NCI-H345 treated with DMSO at 0.1 percent for 48 hours (cell line): ENCODE data around the gene ZBTB2.
A peak's percentile ranks its signal among the peaks of the same experiment; 100 is the strongest.
"Not testable (repeated sequence)": the region's sequence is repeated elsewhere in the genome, so short reads cannot be mapped to it uniquely, and the experiment has no call there.

Source experiments
- DNase-seq: peaks from one replicate; lab custom pipeline; 2025; ENCODE audit not compliant: unreplicated experiment; lab: John Stamatoyannopoulos, UW

Gene ZBTB2

GRCh38 chr6:151374036-151374683 lies 17.2 kb downstream of the ZBTB2 start:
- DNase-seq: no peak

DNA sequence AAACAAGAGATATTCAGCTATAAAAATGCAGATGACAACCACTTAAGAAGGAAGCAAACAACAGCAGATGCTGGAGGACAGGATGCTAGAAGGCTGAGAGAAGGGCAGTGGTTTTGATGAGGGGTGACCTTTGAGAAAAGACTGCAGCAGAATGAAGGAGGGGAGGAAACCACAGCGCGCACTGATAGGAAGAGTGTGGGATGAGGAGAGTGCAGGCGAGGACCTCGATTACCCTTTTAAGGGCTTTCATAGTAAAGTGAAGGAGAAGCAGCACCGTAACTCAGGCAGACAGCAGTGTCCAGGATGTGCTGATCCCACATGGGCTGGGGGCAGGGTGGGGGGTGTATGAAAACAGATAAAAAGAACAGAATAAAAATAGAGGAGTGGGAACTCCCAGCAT lies 19.2 kb downstream of the ZBTB2 start:
- DNase-seq: no peak

DNA sequence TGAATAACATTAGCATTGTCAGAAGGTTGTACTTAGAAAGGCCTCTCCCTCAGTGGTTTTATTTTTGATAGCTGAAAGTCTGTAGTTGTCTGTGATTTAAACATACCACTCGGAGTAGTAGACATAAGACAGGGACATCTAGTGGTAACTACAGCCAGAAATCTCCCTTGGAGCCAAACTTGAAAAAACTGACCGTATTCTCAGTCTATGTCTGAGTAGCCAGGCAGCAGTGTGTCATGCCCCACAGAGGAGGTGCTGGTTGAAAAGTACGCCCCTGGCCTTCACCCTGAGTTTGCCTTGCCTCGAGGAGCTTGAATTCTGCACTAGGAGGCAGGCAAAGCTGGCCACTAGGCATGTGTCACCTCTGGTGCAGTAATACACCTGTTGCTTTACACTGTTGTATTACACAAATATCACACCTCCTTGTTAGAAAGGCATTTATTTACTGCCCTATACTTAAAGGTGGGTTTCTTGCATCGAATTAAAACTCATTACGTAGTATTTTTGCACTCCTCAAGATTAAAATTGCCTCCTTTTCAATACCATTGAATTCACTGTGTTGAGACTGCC lies 20.8 kb downstream of the ZBTB2 start:
- no peak for DNase-seq

GRCh38 chr6:151365233-151365632 lies 26.1 kb downstream of the ZBTB2 start:
- DNase-seq: no peak

GRCh38 chr6:151359486-151359885 lies 31.9 kb downstream of the ZBTB2 start:
- DNase-seq: no peak

DNA sequence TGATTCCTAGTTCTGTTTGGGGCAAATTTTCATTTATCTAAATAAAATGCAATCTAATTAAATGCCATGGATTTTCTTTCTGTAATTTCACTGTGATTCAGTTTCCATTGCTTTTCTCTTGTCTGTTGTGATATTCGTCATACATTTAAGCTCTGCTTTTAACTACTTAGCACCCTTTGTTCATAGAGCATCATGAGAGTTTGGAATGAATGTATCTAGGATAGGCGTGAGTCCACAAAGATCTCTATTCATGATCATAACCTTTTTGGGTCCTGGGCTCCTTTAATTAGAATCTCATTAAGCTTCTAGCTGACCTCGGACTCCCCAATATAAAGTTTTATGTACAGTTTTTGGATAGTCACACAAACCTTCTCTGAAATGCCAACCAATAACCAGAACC lies 32.9 kb downstream of the ZBTB2 start:
- DNase-seq: no peak

DNA sequence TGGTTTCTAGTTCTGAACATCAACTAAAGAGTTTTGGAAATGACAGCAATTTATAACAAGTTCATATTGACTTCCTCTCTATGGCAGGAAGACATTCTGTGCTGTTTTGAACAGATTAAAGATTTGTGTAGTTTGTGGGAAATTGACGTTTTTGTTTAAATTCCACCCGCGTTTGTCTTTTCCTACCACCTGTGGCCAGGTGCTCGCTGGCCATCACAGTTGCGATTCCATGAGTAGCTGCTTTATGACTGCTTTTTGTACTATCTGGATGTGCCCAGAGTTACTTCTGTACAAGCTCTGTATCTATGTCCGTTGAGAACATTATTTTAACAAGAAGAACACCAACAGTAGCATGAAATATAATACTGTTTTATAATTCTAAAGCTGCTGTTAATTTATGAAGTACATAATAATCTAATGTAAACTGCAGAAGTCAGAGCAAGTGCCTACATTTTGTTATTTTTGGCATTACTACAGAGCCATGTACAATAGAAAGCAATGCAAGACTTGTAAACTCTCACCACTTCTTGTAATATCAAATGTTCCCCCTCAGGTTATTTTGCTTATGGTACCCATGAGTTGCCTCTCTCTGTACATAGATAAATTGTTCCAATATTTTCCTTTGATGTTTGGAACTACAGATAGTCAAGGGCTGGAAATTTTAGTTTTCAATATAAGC lies 33.5 kb downstream of the ZBTB2 start:
- DNase-seq: no peak

DNA sequence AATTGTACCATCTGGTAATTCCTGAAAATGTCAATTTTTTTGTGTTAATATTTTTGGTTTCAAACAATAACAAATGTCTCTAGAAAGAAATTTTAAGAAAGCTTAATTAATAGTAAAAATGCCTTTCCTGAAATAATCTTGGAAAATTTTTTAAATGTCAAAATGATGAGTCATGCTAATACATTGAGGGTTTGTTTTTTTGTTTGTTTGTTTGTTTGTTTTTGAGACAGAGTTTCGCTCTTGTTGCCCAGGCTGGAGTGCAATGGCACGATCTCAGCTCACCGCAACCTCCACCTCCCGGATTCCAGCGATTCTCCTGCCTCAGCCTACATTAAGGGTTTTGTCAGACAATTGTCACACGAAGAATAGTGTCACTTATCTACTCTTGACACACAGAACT lies 34.4 kb downstream of the ZBTB2 start:
- not testable (repeated sequence) for DNase-seq

- DNase-seq: no peak
Measured at GRCh38 chr6:151353795-151354194, 37.6 kb downstream of the ZBTB2 start.

DNA sequence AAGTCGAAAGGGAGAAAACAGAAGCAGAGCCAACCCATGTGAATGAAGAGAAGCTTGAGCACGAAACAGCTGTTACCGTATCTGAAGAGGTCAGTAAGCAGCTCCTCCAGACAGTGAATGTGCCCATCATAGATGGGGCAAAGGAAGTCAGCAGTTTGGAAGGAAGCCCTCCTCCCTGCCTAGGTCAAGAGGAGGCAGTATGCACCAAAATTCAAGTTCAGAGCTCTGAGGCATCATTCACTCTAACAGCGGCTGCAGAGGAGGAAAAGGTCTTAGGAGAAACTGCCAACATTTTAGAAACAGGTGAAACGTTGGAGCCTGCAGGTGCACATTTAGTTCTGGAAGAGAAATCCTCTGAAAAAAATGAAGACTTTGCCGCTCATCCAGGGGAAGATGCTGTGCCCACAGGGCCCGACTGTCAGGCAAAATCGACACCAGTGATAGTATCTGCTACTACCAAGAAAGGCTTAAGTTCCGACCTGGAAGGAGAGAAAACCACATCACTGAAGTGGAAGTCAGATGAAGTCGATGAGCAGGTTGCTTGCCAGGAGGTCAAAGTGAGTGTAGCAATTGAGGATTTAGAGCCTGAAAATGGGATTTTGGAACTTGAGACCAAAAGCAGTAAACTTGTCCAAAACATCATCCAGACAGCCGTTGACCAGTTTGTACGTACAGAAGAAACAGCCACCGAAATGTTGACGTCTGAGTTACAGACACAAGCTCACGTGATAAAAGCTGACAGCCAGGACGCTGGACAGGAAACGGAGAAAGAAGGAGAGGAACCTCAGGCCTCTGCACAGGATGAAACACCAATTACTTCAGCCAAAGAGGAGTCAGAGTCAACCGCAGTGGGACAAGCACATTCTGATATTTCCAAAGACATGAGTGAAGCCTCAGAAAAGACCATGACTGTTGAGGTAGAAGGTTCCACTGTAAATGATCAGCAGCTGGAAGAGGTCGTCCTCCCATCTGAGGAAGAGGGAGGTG lies 38.7 kb downstream of the ZBTB2 start:
- DNase-seq: no peak

DNA sequence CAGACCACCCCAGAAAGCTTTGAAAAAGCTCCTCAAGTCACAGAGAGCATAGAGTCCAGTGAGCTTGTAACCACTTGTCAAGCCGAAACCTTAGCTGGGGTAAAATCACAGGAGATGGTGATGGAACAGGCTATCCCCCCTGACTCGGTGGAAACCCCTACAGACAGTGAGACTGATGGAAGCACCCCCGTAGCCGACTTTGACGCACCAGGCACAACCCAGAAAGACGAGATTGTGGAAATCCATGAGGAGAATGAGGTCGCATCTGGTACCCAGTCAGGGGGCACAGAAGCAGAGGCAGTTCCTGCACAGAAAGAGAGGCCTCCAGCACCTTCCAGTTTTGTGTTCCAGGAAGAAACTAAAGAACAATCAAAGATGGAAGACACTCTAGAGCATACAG lies 39.6 kb downstream of the ZBTB2 start:
- no peak for DNase-seq

GRCh38 chr6:151351146-151351700 lies 40.1 kb downstream of the ZBTB2 start:
- DNase-seq: no peak

DNA sequence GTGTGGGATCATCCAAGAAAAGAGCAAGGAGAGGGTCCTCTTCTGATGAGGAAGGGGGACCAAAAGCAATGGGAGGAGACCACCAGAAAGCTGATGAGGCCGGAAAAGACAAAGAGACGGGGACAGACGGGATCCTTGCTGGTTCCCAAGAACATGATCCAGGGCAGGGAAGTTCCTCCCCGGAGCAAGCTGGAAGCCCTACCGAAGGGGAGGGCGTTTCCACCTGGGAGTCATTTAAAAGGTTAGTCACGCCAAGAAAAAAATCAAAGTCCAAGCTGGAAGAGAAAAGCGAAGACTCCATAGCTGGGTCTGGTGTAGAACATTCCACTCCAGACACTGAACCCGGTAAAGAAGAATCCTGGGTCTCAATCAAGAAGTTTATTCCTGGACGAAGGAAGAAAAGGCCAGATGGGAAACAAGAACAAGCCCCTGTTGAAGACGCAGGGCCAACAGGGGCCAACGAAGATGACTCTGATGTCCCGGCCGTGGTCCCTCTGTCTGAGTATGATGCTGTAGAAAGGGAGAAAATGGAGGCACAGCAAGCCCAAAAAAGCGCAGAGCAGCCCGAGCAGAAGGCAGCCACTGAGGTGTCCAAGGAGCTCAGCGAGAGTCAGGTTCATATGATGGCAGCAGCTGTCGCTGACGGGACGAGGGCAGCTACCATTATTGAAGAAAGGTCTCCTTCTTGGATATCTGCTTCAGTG lies 40.8 kb downstream of the ZBTB2 start:
- no peak for DNase-seq

DNA sequence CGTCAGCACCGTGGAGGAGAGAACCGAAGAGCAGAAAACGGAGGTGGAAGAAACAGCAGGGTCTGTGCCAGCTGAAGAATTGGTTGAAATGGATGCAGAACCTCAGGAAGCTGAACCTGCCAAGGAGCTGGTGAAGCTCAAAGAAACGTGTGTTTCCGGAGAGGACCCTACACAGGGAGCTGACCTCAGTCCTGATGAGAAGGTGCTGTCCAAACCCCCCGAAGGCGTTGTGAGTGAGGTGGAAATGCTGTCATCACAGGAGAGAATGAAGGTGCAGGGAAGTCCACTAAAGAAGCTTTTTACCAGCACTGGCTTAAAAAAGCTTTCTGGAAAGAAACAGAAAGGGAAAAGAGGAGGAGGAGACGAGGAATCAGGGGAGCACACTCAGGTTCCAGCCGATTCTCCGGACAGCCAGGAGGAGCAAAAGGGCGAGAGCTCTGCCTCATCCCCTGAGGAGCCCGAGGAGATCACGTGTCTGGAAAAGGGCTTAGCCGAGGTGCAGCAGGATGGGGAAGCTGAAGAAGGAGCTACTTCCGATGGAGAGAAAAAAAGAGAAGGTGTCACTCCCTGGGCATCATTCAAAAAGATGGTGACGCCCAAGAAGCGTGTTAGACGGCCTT lies 41.6 kb downstream of the ZBTB2 start:
- DNase-seq: peak; percentile 100

DNA sequence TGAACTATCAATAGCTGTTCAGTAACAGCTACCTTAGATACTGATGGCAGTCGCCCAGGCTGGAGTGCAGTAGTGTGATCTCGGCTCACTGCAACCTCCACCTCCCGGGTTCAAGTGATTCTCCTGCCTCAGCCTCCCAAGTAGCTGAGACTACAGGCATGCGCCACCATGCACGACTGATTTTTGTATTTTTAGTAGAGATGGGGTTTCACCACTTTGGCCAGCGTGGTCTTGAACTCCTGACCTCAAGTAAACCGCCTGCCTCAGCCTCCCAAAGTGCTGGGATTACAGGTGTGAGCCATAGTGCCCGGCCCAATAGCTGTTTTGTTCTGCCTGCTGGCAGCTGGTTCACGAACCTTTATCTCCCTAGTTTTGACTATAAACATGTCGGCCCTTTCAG lies 48.6 kb downstream of the ZBTB2 start:
- not testable (repeated sequence) for DNase-seq

DNA sequence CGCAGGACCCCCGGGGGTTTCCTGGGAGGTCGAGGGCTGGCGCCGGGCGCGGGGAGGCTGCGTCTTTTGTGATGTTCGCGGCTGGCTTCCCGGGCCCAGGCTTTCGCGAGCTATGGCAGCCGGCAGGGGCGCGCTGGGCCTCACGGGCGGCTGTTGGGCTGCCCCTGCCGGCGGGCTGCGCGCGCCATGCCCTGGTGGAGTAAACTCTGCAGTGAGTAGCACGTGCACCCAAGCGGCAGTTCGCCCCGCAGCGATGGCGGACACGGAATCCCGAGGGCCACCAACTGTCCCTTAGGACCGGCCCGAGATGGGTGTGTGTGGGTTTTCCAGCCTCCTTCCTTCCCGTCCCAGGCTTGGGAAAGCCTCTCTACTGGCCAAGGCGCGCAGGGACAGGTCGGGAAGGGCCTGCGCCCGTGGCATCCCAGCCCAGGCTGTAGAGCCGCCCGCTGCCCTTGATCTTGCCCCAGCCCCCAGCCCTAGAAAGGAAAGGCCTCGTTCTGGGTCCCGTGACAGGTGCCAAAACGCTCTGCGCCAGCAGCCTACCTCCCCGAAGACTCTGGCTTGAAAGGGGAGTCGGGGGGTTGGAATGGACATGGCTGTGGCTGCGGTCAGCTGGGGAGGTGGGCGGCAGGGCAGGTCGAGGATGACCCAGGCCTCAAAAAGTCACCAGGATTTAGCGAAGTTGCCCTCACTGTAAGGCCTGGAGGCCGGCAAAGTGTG lies 49.7 kb downstream of the ZBTB2 start:
- no peak for DNase-seq

- DNase-seq: no peak
Measured at GRCh38 chr6:151340219-151340978, 51.0 kb downstream of the ZBTB2 start.

DNA sequence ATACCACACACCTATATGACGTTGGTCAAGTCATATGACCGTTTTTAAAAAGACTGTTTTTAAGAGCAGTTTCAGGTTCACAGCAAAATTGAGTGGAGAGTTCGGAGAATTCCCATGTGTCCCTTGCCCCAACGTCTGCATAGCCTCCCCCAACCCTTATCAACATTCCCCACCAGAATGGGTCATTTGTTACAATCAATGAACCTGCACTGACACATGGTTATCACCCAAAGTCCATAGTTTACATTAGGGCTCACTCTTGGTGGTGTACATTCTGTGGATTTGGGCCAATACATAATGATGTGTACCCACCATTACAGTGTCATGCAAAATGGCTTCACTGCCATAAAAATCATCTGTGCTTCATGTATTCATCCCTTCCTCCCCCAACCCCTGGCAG lies 52.0 kb downstream of the ZBTB2 start:
- no peak for DNase-seq
